GM21723 (cell line): ENCODE results near the gene GPRC5B.

Experiments used
- ATAC-seq: cut with Tn5 transposase; IDR thresholded peaks from one replicate; pipeline ENCODE4 v1.9.1; 2021; ENCODE audit warnings: mild to moderate bottlenecking, moderate library complexity; ENCODE audit not compliant: unreplicated experiment

Gene GPRC5B

GRCh38 chr16:19822533-19822932, 62.1 kb downstream of the GPRC5B start:
- ATAC-seq, result no peak

- no peak for ATAC-seq
Measured at GRCh38 chr16:19817875-19818274, 66.8 kb downstream of the GPRC5B start.

GRCh38 chr16:19817122-19817521, 67.5 kb downstream of the GPRC5B start:
- ATAC-seq, result no peak

GRCh38 chr16:19815418-19815817, 69.2 kb downstream of the GPRC5B start:
- ATAC-seq, result no peak

- no peak for ATAC-seq
Measured at GRCh38 chr16:19812986-19813385, 71.7 kb downstream of the GPRC5B start.

- ATAC-seq, result no peak
Measured at GRCh38 chr16:19810817-19811731, 73.6 kb downstream of the GPRC5B start.

- ATAC-seq, result no peak
Measured at GRCh38 chr16:19809693-19810092, 75.0 kb downstream of the GPRC5B start.

- ATAC-seq, result no peak
Measured at GRCh38 chr16:19809121-19809635, 75.5 kb downstream of the GPRC5B start.

GRCh38 chr16:19808061-19808641, 76.5 kb downstream of the GPRC5B start:
- no peak for ATAC-seq
